Uterus (tissue), 4 donors: ENCODE results near the gene ARHGAP21. TPM values are rescaled to one million over a fixed set of nuclear protein-coding genes. Genes with fewer than 3 reads are reported as not detected.

Source experiments
- DNase-seq, 2 donors: peaks; one replicate each; pipeline ENCODE4 v3.0.0-alpha.2; 2019 to 2020
- H3K27ac ChIP-seq, 2 donors: fragments of 200-600 bp; sonication (generic); 1 replicate in 1 of 2; 2 replicates in 1 of 2; pipeline ENCODE4 v1.5.1; 2016 to 2018
- H3K27me3 ChIP-seq, 2 donors: fragments of 200-600 bp; sonication (generic); one replicate each; pipeline ENCODE4 v1.5.1; 2018 to 2019; ENCODE audit warnings: control low read depth in 1 of 2
- H3K36me3 ChIP-seq, 2 donors: fragments of 200-600 bp; sonication (generic); one replicate each; pipeline ENCODE4 v1.5.1; 2019; ENCODE audit warnings: control low read depth in 1 of 2
- H3K4me1 ChIP-seq, 2 donors: fragments of 200-600 bp; sonication (generic); one replicate each; pipeline ENCODE4 v1.5.1; 2018 to 2019; ENCODE audit warnings: control low read depth in 1 of 2
- H3K4me3 ChIP-seq, 2 donors: fragments of 200-600 bp; sonication (generic); 1 replicate in 1 of 2; 2 replicates in 1 of 2; pipeline ENCODE4 v1.5.1; 2018 to 2019; ENCODE audit warnings: mild to moderate bottlenecking in 1 of 2
- H3K9me3 ChIP-seq, 2 donors: fragments of 200-600 bp; sonication (generic); one replicate each; pipeline ENCODE4 v1.5.1; 2019; ENCODE audit warnings: control low read depth in 1 of 2
- CTCF ChIP-seq, 4 experiments: fragments of 200-600 bp in 2 of 4; fragments of 450-650 bp in 2 of 4; sonication (generic) in 2 of 4; IDR thresholded peaks; one replicate each; pipeline ENCODE4 v1.5.1; 2016 to 2019; ENCODE audit warnings: antibody characterized with exemption in 4 of 4, mild to moderate bottlenecking in 2 of 4, moderate library complexity in 1 of 4
- POLR2A ChIP-seq, 2 donors: fragments of 450-650 bp; IDR thresholded peaks; one replicate each; pipeline ENCODE4 v1.6.1; 2016; ENCODE audit warnings: antibody characterized with exemption in 2 of 2, mild to moderate bottlenecking in 1 of 2, moderate library complexity in 1 of 2
- intact Hi-C: fragments of 100-400 bp; cut with DNase I; formaldehyde crosslinking; loops from one replicate; pipeline ENCODE4 v1.15.1; 2023; ENCODE audit warnings: low total_unique reads
- total RNA-seq, 4 donors: library from RNA; depleted of rRNA in 3 of 4; stranded (reverse); fragments of >200 nt in 3 of 4; gene quantifications; one replicate each; pipeline versions ENCODE4 v1.1.0 to v1.2.4, GENCODE V29; 2014 to 2023
- donor health status: DM: yes; HTN: yes; CAD: no.

ARHGAP21 gene
- total RNA-seq, 4 donors from 2014 or later: 90.4 to 168 (median 124) TPM

GRCh38 chr10:24716295-24716694 lies 7.4 kb downstream of the ARHGAP21 start:
- Histone ChIP-seq H3K9me3 (no peaks in the 10 kb centered on the region), H3K36me3 (no peaks in the 10 kb centered on the region), H3K27ac (no peak overlapping the region), H3K4me3 (no peak overlapping the region), H3K4me1 (peaks cover 0 to 9% of the 10 kb centered on the region in 2 donors), H3K27me3 (no peaks in the 10 kb centered on the region)
- no peak for TF ChIP-seq POLR2A (IDR thresholded peaks at IDR 0.05)
- no peak for TF ChIP-seq CTCF (IDR thresholded peaks at IDR 0.05)
- no peak for DNase-seq
- intact Hi-C loops: no loop called here

GRCh38 chr10:24715246-24715769 lies 8.4 kb downstream of the ARHGAP21 start:
- no peak overlapping the region for H3K4me3 ChIP-seq
- H3K9me3 ChIP-seq: no peaks in the 10 kb centered on the region
- intact Hi-C loops: no loop called here
- H3K36me3 ChIP-seq: no peaks in the 10 kb centered on the region
- H3K4me1 ChIP-seq: peaks cover 0 to 9% of the 10 kb centered on the region in 2 donors
- no peaks in the 10 kb centered on the region for H3K27me3 ChIP-seq
- DNase-seq: no peak
- TF ChIP-seq CTCF (IDR thresholded peaks at IDR 0.05) (no peak), POLR2A (IDR thresholded peaks at IDR 0.05) (no peak)
- no peak overlapping the region for H3K27ac ChIP-seq

- Histone ChIP-seq H3K9me3 (no peaks in the 10 kb centered on the region), H3K27me3 (no peaks in the 10 kb centered on the region), H3K4me3 (no peak overlapping the region), H3K27ac (no peak overlapping the region), H3K4me1 (peaks cover 0 to 9% of the 10 kb centered on the region in 2 donors), H3K36me3 (no peaks in the 10 kb centered on the region)
- TF ChIP-seq POLR2A (IDR thresholded peaks at IDR 0.05) (no peak), CTCF (IDR thresholded peaks at IDR 0.05) (no peak)
- intact Hi-C loops: no loop called here
- no peak for DNase-seq
Measured at GRCh38 chr10:24713086-24713485, 10.6 kb downstream of the ARHGAP21 start.

- intact Hi-C loops: no loop called here
- Histone ChIP-seq H3K27me3 (no peaks in the 10 kb centered on the region), H3K9me3 (no peaks in the 10 kb centered on the region), H3K27ac (no peak overlapping the region), H3K4me3 (no peak overlapping the region), H3K36me3 (no peaks in the 10 kb centered on the region), H3K4me1 (peaks cover 2 to 7% of the 10 kb centered on the region in 2 donors)
- no peak for DNase-seq
- TF ChIP-seq CTCF (IDR thresholded peaks at IDR 0.05): no peak
- TF ChIP-seq POLR2A (IDR thresholded peaks at IDR 0.05): no peak
Measured at GRCh38 chr10:24711465-24711864, 12.2 kb downstream of the ARHGAP21 start.

- peaks cover 0 to 7% of the 10 kb centered on the region in 2 donors for H3K4me1 ChIP-seq
Measured at GRCh38 chr10:24708081-24708480, 15.6 kb downstream of the ARHGAP21 start.

More at GRCh38 chr10:24708081-24708480, 15.6 kb downstream of the ARHGAP21 start:
- Histone ChIP-seq H3K27me3 (no peaks in the 10 kb centered on the region), H3K9me3 (no peaks in the 10 kb centered on the region), H3K4me3 (no peak overlapping the region), H3K36me3 (no peaks in the 10 kb centered on the region), H3K27ac (no peak overlapping the region)
- DNase-seq: no peak
- intact Hi-C loops: no loop called here
- TF ChIP-seq CTCF (IDR thresholded peaks at IDR 0.05) (no peak), POLR2A (IDR thresholded peaks at IDR 0.05) (no peak)
